GM19324 (cell line): Measurements from ENCODE around the gene ATF7IP2.
"Not testable (repeated sequence)": the region's sequence is repeated elsewhere in the genome, so short reads cannot be mapped to it uniquely, and the experiment has no call there.

Experiments
- ATAC-seq: cut with Tn5 transposase; IDR thresholded peaks from one replicate; pipeline ENCODE4 v1.9.1; 2021; ENCODE audit warnings: mild to moderate bottlenecking, moderate library complexity; ENCODE audit not compliant: unreplicated experiment, low FRiP score

The ATF7IP2 gene

DNA sequence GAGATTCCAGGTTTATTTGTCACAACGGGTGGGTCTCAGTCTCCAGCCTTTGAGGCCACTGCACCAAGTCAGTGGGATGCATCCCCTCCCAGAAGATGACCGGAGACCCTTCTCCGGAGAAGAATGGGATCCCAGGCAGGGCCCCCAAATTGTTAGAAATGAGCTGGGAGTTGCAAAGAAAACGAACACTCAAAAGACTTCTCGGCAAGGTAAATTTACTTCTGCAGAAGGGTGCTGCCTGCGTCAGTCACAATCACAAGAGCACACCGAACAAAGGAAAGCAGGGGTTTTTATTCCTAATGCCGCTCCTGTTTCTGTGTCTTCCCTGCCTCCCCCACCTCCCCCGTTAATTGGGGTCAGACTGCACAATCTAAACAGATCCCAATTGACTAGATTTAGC is 61.4 kb downstream of the ATF7IP2 start:
- no peak for ATAC-seq

- not testable (repeated sequence) for ATAC-seq
These were observed 66.6 kb downstream of the ATF7IP2 start for GRCh38 chr16:10452208-10453158.

GRCh38 chr16:10453159-10453510 is 67.3 kb downstream of the ATF7IP2 start:
- ATAC-seq = no peak

GRCh38 chr16:10465821-10466220 is 80.0 kb downstream of the ATF7IP2 start:
- ATAC-seq = no peak

DNA sequence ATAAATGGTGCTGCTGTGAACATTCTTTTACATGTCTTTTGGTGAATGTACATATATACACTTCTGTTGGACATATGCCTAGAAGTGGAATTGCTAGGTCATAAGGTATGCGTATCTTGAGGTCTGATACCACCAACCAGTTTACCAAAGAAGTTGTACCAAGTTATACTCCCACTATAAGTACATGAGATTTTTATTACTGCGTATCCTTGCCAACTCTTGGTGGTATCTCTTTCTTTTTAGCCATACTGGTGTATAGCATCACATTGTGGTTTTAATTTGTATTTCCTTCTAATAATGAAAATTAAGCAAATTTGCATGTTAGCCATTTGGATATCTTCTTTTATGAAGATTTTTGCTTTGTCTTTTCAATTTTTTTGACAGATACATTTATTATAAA is 80.5 kb downstream of the ATF7IP2 start:
- ATAC-seq = no peak

DNA sequence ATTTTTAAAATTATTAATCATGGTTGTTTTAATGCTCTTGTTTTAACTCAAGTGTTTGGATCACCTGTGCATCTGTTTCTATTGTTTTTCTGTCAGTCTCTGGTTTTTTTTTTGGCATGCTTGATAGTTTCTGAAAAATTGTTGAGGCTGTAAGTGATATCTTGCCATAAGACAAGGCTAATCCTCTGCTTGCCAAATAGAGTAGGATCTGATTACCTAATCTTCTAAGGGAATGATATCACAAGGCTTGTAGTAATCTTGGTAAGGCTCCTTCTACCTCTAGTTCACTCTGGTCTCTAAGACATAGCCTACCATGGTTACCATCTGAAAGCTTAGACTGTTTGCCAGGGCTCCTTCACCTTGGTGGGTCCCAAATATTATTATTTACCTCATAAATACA is 81.0 kb downstream of the ATF7IP2 start:
- ATAC-seq = no peak

- ATAC-seq = not testable (repeated sequence)
These were observed 90.8 kb downstream of the ATF7IP2 start for GRCh38 chr16:10476636-10477035.

DNA sequence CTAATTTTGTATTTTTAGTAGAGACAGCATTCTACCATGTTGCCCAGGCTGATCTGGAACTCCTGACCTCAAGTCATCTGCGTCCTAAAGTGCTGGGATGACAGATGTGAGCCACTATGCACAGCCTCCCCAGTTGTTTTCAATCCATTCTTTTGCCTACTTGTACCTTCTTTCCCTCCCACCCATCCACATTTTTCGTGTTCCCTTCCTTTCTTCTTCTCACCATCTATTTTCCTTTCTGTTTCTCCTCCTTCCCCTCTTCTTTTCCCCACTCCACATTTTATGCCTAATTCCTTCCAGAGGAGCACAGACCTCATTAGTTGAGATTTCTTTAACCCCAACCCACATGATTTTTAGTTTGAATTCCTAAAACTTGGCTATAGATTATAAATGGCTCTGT is 94.3 kb downstream of the ATF7IP2 start:
- ATAC-seq = no peak

DNA sequence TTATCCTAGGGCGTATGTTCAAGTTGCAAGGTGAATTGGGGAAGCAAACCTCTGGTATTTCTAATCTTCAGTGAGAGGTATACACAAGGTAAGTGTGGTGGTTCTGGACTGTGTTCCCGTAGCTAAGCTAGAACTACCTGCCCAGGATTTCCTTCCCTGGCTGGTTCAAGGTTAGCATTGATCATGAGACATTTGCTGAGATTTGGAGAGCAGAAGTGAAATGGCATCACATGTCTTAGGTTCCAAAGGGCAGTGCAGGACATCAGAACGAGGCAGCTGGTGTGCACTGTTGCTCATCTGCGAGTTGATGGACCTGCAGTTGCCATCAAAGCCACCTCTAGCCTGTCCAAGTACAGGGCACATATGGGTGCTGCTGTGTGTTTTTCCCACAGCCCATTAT is 99.3 kb downstream of the ATF7IP2 start:
- ATAC-seq = no peak

GRCh38 chr16:10485698-10486382 is 100.0 kb downstream of the ATF7IP2 start:
- no peak for ATAC-seq

- no peak for ATAC-seq
These were observed 104.3 kb downstream of the ATF7IP2 start for GRCh38 chr16:10490141-10490540.

GRCh38 chr16:10493276-10493675 is 107.4 kb downstream of the ATF7IP2 start:
- no peak for ATAC-seq

- ATAC-seq = no peak
These were observed 108.6 kb downstream of the ATF7IP2 start for GRCh38 chr16:10494343-10495030.

DNA sequence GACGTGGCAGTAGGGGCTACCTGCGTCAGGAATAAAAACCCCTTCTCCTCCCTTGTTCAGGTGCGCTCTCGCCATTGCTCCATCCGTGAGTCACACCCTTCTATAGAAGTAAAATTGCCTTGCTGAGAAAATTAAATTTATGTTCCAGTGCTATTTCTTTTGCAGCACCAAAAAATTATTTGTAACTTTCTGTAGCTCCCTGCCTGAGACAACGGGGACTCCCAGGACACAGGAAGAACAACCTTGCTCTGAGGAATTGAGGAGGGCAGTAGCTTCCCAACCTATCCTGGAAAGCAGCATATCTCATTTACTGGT is 109.1 kb downstream of the ATF7IP2 start:
- no peak for ATAC-seq

DNA sequence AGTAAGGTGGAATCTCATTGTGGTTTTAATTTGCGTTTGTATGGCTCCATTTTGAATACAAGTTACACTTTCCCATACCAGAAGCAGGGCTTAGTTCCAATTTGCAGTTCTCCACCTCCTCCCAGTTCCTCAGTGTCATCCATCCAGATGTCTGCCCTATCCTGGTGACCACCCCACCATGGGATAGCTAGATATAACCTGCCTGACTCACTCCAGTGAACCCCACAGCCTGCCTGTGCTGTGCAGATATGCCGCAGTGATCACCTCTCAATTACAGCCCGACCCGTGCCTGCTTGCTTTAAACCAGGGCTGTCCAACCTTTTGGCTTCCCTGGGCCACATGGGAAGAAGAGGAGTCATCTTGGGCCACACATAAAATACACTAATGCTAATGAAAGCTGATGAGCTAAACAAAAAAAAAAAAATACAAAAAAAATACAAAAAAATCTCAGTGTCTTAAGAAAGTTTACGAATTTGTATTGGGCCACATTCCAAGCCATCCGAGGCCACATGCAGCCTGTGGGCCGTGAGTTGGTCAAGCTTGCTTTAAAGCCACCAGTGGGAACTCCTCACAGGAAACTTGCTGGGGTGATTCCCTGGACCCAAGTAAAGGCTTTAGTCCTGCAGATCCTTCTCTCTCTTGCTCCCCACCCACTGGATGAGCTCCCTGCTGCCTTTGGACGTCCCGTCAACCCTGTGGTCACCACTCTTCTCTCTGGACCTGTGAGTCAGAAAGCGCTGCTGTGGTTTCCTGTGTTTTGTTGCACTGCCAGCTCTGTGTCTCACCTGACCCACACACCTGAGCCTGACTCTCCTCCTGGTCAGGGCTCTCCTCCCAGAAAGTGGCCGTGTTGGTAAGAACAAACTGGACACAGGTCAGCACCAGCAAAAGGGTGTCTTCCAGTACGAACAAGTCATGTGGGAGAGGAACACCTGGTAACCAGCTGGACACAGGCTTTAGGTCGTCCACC is 111.6 kb downstream of the ATF7IP2 start:
- ATAC-seq = no peak

DNA sequence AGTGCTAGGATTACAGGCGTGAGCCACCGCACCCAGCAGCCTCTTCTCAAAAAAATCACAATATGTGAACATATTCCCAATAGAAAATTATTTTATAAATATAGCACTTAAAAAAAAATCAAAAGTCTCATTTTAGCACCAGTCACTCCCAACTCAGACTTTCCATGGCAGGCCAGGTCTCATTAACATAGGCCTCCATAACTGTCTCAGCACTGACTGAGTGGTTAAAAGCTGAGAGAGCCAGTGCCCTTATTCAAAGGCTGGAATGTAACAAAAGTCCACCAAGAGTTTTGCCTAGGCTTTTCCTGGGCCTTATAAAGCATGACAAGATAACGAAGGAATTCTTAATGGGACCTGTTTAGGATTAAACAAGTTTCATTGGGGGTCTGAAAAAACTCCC is 114.7 kb downstream of the ATF7IP2 start:
- no peak for ATAC-seq

GRCh38 chr16:10501016-10501607 is 115.3 kb downstream of the ATF7IP2 start:
- ATAC-seq = no peak

GRCh38 chr16:10502776-10503175 is 116.9 kb downstream of the ATF7IP2 start:
- no peak for ATAC-seq

DNA sequence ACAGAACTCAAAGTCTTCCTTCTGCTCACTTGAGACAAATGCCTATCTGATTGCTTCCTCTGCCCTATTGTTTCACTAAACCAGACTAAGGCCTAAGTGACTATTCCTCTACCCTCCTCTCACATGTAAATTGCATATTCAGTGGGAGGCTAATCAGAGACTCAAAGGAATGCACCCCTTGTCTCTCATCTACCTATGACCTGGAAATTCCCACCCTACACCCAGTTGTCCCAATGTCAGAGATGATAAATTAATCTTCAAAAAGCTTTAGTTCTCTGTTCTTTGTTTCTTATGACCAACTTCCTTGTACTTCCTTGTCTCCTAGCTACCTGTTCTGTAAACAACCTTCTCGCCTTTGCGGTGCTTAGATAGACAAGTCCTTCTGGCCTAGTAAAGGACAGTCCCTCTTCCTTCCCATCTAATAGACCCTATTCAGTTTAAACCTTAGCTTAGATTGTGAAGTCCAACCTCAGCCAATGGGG is 118.6 kb downstream of the ATF7IP2 start:
- no peak for ATAC-seq

GRCh38 chr16:10505286-10505685 is 119.4 kb downstream of the ATF7IP2 start:
- not testable (repeated sequence) for ATAC-seq
